ENCODE data around the gene SPATA6L. TPM values are rescaled to one million over a fixed set of nuclear protein-coding genes. Genes with fewer than 3 reads are reported as not detected.
"Not testable (repeated sequence)": the region's sequence is repeated elsewhere in the genome, so short reads cannot be mapped to it uniquely, and the experiment has no call there.

The SPATA6L gene
- polyA plus RNA-seq, 1 donor: 5.3 TPM

GRCh38 chr9:4630836-4631235 is 35.4 kb downstream of the SPATA6L start:
- DNase-seq: no peak

- DNase-seq: no peak
These were observed 44.3 kb downstream of the SPATA6L start for GRCh38 chr9:4622016-4622415.

GRCh38 chr9:4620881-4621555 is 45.3 kb downstream of the SPATA6L start:
- no peak for DNase-seq

- no peak for DNase-seq
These were observed 46.1 kb downstream of the SPATA6L start for GRCh38 chr9:4620057-4620765.

GRCh38 chr9:4618700-4619099 is 47.6 kb downstream of the SPATA6L start:
- DNase-seq: no peak

GRCh38 chr9:4617752-4618151 is 48.5 kb downstream of the SPATA6L start:
- no peak for DNase-seq

- no peak for DNase-seq
These were observed 50.5 kb downstream of the SPATA6L start for GRCh38 chr9:4615778-4616177.

GRCh38 chr9:4615251-4615650 is 51.0 kb downstream of the SPATA6L start:
- no peak for DNase-seq

- no peak for DNase-seq
These were observed 51.7 kb downstream of the SPATA6L start for GRCh38 chr9:4614627-4615026.

- not testable (repeated sequence) for DNase-seq
These were observed 60.2 kb downstream of the SPATA6L start for GRCh38 chr9:4606033-4606432.

GRCh38 chr9:4604678-4605095 is 61.6 kb downstream of the SPATA6L start:
- DNase-seq: peak; percentile 78

- DNase-seq: no peak
These were observed 62.5 kb downstream of the SPATA6L start for GRCh38 chr9:4603830-4604229.

- DNase-seq: no peak
These were observed 65.9 kb downstream of the SPATA6L start for GRCh38 chr9:4600368-4600767.

- DNase-seq: no peak
These were observed 69.9 kb downstream of the SPATA6L start for GRCh38 chr9:4596165-4596922.

GRCh38 chr9:4594994-4595393 is 71.3 kb downstream of the SPATA6L start:
- DNase-seq: no peak

GRCh38 chr9:4594545-4594944 is 71.7 kb downstream of the SPATA6L start:
- DNase-seq: no peak

- no peak for DNase-seq
These were observed 73.4 kb downstream of the SPATA6L start for GRCh38 chr9:4592886-4593285.

GRCh38 chr9:4592295-4592694 is 74.0 kb downstream of the SPATA6L start:
- no peak for DNase-seq

GRCh38 chr9:4591123-4591500 is 75.2 kb downstream of the SPATA6L start:
- DNase-seq: no peak

GRCh38 chr9:4590430-4591122 is 75.7 kb downstream of the SPATA6L start:
- DNase-seq: no peak

GRCh38 chr9:4588721-4589120 is 77.6 kb downstream of the SPATA6L start:
- DNase-seq: no peak

GRCh38 chr9:4585135-4585534 is 81.1 kb downstream of the SPATA6L start:
- no peak for DNase-seq

GRCh38 chr9:4584636-4585035 is 81.6 kb downstream of the SPATA6L start:
- DNase-seq: no peak

Data from left kidney (tissue), 2 donors.